Central memory CD4-positive, alpha-beta T cell (primary cell): Measurements from ENCODE around the gene PARP14.
"Not testable (repeated sequence)": the region's sequence is repeated elsewhere in the genome, so short reads cannot be mapped to it uniquely, and the experiment has no call there.

Experiments used
- DNase-seq: peaks from one replicate; pipeline ENCODE4 v3.0.0; 2022

PARP14 gene

DNA sequence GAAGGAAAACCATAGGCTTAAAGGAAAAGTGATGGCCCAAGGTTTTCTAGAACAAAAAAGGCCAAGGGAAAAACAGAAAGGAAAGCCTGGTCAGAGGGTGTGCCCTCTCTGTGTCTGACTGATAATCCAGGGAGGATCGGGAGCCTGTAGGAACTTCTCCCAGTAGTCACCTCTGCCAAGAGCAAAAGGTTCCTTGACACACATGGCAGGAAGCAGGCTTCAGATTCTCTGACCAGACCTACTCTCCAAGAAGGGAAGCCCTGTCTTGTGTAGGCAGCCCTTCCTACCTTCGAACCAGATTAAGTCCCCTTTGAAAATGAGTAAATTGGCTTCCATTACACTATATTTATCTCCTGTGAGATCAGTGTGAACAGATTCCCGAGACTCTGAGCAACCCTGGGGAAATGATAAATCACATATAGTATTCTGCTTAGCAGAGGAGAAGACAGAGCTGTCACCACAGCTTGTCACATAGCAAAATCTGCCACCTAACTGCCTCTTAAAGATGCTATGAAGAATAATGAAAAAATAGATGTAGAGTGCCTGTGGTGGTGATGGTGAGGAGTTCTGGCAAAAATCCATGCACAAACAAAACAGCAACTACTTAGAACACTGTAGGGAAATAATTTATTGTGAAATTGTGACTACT lies 38.8 kb downstream of the PARP14 start:
- no peak for DNase-seq

GRCh38 chr3:122725106-122725505 lies 44.5 kb downstream of the PARP14 start:
- DNase-seq, result no peak

DNA sequence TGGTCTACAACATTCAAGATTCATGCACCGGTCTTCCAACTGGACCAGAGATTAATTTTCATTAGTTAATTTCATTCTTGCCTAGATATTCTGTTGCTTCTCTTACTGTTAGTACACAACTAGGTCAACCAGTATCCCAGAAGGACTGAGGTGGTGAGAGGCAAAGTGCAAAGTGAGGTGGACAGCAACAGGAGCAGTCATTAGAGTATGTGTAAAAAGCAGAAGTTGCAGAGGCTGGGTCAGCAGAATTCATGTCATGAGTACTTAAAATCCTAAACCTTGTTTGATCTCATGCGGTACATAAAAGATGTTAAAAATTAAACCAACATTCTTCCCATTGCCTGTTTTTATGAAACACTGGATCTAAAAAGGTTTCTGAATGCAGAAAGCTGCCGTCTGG lies 46.7 kb downstream of the PARP14 start:
- DNase-seq, result no peak

GRCh38 chr3:122727766-122728165 lies 47.1 kb downstream of the PARP14 start:
- no peak for DNase-seq

DNA sequence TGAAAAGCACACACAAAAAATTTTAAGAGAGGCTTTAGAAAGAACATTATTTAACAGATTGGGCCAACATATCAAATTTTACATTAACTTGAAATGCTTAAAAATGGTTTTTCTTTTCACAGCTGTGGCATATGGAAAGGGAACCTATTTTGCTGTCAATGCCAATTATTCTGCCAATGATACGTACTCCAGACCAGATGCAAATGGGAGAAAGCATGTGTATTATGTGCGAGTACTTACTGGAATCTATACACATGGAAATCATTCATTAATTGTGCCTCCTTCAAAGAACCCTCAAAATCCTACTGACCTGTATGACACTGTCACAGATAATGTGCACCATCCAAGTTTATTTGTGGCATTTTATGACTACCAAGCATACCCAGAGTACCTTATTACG lies 47.5 kb downstream of the PARP14 start:
- no peak for DNase-seq

DNA sequence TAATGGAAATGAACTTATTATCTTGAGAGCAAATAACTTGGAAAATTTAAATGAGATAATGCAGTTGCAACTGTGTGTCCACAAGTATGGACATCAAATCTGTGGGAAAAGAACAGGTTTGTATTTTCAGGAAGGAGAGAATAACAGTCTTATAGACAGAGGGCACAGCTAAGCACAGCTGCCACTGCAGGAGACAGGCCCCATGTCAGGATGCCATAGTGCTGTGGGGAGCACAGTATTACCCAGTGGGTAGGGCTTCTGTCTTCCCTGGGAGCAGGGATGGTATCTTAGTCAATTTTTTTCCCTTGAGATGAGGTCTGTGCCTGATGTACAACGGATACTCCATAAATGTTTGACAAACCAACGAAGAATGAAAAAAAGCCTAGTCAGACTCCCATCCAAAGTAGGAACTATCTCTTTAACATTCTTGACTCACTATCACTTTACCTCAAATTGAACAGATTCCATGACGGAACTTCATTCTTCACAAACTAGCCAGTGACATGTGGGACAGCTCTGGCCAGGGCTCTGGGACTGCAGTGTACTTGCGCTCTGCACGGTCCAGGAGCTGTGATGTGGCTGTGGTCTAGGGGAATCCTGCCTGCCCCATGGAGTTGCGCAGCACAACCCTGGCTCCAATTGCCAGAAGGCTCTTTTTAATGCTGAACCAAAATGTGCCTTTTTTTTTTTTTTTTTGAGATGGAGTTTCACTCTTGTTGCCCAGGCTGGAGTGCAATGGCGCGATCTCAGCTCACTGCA lies 48.3 kb downstream of the PARP14 start:
- no peak for DNase-seq

- no peak for DNase-seq
Measured at GRCh38 chr3:122730240-122730639, 49.6 kb downstream of the PARP14 start.

DNA sequence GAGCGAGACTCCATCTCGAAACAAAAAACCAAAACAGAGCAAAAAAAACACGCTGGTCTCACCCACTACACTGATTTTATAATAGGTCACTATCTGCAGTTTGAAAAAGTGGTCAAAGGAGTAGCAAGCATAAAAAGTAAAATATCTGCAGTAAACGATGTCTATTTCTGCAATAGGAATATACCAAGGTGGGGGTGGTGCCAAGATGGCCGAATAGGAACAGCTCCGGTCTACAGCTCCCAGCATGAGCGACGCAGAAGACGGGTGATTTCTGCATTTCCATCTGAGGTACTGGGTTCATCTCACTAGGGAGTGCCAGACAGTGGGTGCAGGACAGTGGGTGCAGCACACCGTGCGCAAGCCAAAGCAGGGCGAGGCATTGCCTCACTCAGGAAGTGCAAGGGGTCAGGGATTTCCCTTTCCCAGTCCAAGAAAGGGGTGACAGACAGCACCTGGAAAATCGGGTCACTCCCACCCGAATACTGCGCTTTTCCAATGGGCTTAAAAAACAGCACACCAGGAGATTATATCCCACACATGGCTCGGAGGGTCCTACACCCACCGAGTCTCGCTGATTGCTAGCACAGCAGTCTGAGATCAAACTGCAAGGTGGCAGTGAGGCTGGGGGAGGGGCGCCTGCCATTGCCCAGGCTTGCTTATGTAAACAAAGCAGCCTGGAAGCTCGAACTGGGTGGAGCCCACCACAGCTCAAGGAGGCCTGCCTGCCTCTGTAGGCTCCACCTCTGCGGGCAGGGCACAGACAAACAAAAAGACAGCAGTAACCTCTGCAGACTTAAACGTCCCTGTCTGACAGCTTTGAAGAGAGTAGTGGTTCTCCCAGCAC lies 52.3 kb downstream of the PARP14 start:
- not testable (repeated sequence) for DNase-seq

GRCh38 chr3:122739172-122739571 lies 58.5 kb downstream of the PARP14 start:
- DNase-seq, result no peak

DNA sequence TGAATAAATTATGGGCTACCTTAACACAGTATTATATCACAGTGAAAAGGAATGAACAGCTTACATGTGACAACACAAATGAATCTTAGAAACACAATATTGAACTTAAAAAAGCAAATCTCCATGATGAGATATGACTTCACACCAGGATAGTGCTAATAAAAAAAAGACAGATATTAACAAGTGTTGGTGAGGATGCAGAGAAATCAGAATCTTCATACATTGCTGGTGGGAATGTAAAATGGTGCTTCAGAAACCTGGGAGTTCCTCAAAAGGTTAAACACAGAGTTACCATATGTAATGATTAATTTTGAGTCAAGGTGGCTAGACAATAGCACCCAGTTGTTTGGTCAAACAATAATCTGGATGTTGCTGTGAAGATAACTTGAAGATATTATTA lies 61.6 kb downstream of the PARP14 start:
- DNase-seq, result no peak

- DNase-seq, result no peak
Measured at GRCh38 chr3:122743581-122744120, 63.0 kb downstream of the PARP14 start.

GRCh38 chr3:122745369-122746021 lies 64.9 kb downstream of the PARP14 start:
- DNase-seq, result no peak

- not testable (repeated sequence) for DNase-seq
Measured at GRCh38 chr3:122747295-122747694, 66.7 kb downstream of the PARP14 start.

DNA sequence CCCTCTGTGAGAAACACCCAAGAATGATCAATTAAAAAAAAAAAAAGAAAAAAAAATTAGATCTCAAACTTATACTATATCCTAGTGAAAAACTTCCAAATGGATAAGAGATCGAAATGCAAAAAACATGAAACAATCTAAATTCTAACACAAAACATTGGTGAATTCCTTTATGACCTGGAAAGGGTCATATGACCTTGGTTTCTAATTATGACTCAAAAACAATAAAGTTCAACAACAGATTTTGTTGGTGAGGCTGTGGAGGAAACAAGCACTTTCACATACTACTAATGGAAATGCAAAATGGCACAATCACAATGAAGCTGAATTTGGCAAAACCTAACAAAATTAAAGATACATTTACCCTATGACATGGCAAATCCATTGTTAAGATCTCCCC lies 67.7 kb downstream of the PARP14 start:
- DNase-seq, result no peak

DNA sequence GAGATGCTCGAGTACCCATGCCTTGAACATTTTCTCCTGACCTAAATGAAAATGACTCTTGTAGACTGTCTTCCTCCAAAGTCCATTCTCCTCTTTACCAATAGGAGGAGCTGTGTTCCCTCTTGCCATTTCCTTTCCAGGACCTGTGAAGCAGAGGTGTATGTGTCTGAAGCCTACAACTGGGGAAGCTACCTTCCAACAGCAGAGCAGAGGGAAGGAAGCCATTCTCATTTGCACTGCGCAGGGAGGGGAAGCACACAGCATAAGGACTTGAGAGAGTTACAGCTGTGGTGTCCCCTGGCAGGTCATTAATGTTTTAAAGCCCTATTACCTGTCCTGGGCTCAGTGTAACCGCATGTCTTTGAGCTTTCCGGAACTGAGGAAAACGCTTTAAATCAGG lies 74.3 kb downstream of the PARP14 start:
- peak; percentile 33 for DNase-seq

GRCh38 chr3:122755491-122755890 lies 74.9 kb downstream of the PARP14 start:
- no peak for DNase-seq

DNA sequence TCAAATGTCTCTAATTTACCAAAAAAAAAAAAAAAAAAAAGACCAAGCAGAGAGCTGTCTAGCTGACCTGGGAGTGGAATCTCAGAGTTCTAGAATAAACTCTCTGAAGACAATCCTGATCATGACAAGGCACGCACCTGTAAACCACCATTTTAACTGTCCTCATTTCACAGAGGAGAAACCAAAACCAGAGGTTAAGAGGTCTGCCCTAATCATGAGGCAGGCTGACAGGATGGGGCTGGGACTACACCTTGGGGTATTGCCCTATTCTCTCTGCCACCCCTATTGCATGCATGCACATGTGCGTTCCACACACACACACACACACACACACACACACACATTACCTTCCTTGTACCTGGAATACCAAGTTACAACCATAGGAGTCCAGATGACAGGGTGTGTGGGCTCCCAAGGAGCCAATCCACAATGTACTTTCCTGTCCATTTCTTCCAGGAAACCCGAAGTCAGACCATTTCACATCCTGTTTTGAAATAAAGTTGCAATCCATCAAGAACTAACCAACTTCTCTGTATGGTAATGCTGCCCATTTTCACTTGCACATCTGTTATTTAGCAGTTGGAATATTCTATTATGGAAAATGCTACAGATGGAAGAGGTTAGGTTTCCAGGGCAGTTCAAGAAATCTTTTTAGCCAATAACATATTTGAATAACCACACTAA lies 78.4 kb downstream of the PARP14 start:
- no peak for DNase-seq

GRCh38 chr3:122760453-122761271 lies 80.0 kb downstream of the PARP14 start:
- DNase-seq, result no peak

GRCh38 chr3:122766430-122766829 lies 85.8 kb downstream of the PARP14 start:
- no peak for DNase-seq

DNA sequence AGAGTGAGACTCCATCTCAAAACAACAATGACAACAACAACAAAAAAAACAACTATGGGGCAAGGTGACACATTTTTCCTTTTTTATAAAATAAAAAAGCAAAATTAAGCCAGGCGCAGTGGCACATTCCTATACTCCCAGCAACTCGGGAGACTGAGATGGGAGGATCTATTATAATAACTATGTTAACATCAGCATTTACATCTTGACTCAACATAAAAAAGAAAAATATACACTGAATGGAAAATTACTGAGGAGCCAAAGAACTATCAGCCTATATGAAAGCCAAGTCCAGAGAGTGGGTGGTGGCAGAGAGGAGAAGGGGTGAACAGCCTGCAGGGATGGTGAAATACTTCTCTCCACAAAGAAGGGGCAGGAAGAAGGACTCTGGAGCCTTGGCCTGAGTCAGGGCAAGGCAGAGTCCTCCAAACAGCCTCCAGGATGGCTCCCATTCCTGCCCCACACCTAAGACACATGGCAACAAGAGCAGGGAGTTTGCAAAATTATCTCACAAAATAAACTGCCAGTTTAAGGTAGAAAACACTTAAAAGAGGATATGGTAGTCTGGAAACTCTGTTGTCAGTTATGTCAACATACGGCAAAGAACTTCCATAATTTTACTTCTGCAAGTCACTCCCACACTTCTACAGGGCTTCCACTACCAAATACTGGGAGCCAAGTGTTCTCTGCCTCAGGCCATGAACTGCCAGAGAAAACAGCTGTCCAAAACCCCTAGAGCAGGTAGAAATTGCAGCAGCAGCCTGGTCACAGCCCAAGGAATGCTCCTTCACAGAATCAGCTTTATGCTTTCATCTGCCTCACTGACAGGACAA lies 87.1 kb downstream of the PARP14 start:
- DNase-seq, result no peak
